Measurements from ENCODE around the gene PTRHD1.
"Not testable (repeated sequence)": the region's sequence is repeated elsewhere in the genome, so short reads cannot be mapped to it uniquely, and the experiment has no call there.

PTRHD1 gene

DNA sequence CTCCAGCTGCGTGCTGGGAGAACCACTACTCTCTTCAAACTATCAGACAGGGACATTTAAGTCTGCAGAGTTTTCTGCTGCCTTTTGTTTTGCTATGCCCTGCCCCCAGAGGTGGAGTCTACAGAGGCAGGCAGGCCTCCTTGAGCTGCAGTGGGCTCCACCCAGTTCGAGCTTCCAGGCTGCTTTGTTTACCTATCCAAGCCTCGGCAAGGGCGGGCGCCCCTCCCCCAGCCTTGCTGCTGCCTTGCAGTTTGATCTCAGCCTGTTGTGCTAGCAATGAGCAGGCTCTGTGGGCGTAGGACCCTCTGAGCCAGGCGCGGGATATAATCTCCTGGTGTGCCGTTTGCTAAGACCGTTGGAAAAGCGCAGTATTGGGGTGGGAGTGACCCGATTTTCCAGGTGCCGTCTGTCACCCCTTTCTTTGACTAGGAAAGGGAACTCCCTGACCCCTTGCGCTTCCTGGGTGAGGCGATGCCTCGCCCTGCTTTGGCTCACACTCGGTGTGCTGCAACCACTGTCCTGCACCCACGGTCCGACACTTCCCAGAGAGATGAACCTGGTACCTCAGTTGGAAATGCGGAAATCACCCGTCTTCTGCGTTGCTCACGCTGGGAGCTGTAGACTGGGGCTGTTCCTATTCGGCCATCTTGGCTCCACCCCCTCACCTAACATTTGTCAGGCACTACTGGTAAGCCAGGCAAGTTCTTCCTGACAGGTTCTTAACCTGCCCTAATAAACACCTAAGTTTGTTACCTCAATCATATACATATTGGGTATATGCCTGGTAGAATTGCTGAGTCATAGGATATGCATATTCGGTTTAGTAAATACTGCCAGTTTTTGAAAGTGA, 12.8 kb upstream of the PTRHD1 start:
- not testable (repeated sequence) for DNase-seq

DNA sequence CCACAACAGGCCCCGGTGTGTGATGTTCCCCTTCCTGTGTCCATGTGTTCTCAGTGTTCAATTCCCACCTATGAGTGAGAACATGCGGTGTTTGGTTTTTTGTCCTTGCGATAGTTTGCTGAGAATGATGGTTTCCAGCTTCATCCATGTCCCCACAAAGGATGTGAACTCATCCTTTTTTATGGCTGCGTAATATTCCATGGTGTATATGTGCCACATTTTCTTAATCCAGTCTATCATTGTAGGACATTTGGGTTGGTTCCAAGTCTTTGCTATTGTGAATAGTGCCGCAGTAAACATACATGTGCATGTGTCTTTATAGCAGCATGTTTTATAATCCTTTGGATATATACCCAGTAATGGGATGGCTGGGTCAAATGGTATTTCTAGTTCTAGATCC, 7.3 kb upstream of the PTRHD1 start:
- DNase-seq, result not testable (repeated sequence)

DNA sequence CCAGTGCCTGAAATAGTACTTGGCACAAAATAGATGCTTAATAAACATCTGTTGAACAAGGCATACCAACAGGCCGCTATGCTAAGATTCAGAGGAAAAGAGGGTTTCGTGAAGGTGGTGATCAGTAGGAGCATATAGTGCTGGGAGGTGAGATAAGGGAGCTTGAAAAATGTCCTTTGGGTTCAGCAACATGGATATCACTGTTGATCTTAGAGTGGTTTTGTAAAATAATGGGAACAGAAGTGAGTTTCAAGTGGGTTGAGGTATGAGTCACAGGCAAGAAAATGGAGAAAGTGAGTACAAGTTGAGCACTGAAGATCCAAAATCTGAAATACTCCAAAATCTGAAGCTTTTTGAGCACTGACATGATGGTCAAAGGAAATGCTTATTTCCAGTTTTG, 4.5 kb upstream of the PTRHD1 start:
- no peak for DNase-seq

DNA sequence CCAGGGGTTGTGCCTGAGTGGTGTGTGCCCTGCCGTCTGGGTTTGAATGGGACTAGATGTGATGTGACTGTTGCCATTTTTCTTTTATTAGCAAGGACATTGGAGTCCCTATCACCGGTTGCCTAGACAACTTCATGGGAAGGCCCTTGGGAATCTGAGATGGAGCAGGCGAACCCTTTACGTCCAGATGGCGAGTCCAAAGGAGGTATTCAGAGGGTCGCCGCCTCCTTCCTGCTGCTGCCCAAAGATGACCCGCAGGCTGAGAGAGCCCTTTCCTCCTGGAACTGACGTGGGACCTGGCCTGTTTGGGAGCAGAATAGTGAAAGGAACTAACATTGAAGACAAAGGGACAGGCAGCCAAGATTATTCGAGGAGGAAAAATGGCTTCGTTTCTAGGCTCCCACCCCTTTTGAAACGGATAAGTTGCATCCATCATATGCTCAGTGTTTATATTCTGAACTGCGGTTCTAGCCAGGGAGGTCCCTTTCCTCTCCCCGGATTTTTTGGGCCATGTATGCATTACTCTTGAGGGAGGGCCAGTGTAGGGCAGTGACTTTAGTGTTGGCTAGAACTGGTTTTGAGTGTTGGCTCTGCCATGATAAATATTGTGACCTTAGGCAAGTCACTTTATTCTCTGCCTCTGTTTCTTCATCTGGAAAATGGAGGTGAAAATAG, 707 bp upstream of the PTRHD1 start:
- DNase-seq, result no peak

DNA sequence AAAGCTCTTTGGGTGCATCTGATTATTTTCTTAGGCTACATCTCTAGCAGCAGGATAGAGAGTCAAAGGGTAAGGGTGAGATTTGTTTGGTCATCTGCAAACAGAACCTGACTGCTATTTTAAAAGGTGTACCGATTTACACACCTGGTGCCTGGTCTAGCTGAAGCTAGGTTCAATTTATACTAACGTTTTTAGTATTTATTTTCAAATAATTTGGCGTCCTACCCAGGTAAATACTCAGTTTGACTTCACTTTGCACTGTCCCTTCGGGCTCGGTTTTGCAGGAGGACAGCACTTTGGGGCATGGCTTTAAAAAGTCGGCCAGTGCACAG, 683 bp downstream of the PTRHD1 start:
- no peak for DNase-seq

DNA sequence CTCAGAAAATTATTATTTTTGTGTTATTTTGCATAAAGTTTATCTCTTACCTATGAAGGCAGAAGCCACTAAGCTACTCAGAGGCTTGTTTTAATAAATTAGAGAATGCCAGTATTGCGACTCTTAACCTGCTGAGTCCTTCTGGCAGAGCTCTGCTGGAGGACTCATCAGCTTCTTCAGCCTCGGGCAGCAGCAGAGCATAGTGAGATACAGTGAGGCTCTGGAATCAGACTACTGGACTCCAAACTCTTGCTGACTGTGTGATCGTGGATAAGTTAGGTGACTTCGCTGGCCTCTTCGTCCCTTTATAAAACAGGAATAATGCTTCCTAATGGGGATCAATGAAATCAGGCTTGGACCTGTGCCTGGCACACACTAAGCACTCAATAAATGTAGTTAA, 1.7 kb downstream of the PTRHD1 start:
- no peak for DNase-seq

DNA sequence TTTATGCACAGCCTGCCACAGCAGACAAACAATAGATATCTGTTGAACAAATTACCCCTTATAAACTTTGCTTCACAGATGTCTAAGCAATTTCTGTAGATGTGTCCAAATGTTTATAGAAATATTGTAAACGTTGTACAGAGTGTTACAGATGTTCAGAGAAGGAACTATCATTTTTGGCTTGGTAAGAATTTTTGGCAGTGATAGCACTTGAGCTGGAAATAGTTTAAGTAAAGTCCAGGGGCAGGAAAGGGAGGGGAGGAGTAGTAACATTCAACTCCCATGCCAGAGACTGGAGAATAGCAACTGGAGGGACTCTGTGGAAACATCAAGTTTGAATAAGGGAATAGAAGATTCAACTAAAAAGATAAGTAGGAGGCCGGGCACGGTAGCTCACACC, 4.4 kb downstream of the PTRHD1 start:
- DNase-seq, result no peak

DNA sequence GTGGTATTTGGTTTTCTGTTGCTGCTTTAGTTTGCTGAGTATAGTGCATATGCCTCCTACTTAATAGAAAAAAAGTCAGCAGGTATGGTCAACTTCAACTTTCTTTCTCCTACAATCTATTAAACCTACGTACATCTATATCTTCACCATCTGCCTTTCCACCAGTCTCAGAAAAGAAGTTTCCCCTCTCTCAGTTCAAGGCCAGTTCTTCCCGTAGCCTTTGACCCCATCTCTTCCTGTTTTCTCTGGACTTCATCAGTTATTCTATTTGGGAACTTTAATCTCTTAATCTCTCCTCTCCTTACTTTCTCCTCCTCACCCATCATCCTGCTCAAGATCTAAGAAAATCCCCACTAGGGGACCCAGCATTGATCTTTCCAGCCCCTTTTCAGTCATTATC, 5.7 kb downstream of the PTRHD1 start:
- no peak for DNase-seq

DNA sequence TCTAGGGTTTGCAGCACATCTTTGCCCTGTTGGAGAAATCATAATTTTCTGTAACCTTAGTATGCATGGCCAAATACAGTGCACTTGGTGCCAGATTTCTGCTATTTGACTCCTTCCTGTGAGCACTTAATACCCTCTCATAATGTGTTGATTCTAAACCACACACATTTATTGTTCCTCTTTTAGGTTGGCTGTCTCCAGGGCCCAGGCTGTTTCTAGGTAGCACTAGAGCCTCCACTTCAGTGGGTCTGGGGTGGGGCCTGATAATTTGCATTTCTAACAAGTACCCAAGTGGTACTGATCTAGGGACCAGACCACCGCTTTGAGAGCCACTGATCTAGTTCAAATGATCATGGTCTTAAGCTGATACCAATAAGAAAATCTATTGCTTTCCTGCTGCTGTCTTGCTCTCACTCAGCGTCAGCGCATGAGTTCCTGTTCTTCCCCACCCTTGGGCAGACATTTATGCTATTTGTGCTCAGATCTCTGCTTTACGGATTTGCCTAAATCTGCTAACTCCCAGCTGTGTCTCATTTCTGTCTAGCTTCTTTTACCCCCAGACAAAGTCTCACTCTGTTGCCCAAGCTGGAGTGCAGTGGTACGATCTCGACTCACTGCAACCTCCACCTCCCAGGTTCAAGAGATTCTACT, 7.4 kb downstream of the PTRHD1 start:
- DNase-seq, result no peak

DNA sequence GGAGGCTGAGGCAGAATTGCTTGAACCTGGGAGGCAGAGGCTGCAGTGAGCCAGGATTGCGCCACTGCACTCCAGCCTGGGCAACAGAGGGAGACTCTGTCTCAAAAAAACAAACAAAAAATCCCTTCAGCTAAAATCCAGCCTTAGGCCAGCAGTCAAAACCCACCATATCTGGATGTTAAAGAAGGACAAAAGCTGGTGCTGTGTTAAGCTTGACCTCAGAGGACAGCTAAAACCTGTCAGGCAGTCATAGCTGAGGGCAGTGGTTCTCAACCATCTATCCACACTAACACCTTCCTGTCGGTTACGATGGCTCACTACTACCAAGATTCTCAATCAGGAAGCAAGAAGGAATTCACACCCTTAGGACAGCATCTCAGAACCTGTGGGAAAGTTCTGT, 9.6 kb downstream of the PTRHD1 start:
- DNase-seq, result no peak

DNA sequence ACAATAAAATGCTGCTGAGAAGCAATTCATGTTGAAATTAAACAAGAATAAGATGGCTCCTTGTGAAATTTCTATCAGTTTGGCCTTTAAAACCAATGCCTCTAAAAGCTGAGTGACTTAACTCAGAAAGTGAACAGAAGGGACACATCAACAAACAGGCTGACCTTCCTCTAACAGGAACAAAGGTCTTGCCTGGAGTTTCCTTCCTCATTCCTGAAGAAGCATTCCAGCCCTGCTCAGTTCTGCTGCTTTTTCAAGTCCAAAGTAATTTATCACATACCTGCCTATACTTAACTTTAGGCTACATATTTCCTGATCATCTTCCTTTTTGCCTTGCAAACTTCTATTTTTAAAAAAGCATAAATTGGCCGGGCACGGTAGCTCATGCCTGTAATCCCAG, 14.1 kb downstream of the PTRHD1 start:
- DNase-seq, result no peak

DNA sequence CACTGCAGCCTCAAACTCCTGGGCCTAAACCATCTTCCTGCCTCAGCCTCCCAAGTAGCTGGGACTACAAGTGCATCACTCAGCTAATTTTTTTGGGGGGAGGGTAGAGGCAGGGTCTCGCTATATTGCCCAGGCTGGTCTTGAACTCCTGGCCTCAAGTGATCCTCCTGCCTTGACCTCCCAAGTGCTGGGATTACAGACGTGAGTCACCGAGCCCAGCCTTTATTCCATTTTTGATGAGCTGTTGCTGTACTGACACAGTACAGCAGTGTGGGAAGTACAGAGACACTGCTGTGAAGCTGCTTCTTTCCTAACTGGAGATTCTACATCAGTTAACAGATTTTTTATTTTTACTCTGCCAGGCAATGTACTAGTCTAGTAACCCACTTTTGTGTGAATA, 18.8 kb downstream of the PTRHD1 start:
- no peak for DNase-seq

DNA sequence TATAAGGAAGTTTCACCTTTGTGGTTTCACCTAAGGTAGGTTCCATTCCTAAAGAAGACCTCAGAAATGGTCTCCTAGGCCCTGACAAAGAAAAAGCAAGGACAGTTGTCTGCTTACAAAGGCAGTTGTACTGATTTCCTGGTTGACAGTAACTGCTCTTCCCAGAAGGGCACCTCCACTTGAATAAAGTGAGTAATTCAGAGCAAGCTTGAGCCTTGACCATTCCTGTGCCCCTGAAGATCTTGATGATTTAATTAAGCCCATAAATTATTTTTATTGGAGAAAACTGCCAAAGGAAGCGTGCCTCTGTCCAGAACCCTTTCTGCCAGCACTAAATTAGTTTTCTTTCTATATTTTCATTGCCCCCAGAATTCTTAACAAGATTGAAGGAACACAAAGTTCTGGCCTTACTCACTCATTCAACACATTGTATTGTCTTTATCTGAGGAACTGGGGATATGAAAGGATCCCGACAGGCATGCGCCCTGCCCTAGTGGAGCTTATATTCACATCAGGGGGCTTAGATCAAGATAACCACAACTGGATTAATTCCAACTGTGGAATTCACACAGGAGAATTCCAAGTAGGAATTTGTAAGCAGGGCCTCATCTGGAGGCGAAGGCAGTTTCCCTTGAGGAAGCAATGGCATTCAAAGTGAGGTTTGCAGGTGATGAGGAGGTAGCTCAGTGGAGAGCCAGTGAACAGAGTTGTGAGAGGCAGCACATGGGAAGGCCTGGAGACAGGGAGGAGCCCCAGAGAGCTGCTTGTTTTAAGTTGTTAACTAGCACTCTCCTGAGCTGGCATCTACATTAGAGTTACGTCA, 21.2 kb downstream of the PTRHD1 start:
- no peak for DNase-seq

DNA sequence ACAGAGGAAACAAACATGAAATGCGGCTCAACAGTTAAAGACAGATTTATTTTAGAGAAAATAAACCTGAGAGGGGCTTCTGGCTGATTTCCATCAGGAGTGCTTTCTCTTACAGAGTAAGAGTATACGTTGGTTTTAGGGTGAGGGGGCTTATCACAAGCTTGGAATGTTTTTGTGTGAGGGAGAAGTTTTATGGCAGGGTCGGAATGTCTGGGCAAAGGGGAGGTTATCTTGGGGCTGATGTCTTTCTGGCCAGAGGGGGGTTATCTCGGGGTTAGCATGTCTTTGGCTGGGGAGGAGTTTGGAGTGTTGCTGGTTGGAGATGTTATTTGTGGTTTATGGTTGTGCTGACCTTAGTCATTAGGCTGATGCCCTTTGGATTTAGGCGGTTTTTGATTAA, 22.1 kb downstream of the PTRHD1 start:
- no peak for DNase-seq

DNA sequence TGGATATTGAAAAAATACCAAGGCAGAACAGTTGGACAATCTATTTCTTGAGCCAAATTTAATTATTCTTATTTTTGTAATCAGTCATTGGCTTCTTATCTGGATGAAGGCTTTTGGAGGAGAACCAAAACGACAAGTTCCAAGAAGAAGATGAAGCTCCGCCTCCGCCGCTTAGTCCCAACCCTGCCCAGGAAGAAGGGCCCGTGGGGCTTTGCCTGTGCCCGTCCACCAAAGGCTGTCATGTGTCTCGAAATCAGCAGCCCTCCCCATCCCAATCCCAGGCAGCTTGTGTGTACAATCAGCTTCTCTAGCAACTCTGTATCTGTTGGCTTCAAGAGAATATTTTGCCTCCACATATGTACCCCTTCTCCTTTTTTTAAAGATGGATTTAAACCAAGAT, 24.6 kb downstream of the PTRHD1 start:
- no peak for DNase-seq

DNA sequence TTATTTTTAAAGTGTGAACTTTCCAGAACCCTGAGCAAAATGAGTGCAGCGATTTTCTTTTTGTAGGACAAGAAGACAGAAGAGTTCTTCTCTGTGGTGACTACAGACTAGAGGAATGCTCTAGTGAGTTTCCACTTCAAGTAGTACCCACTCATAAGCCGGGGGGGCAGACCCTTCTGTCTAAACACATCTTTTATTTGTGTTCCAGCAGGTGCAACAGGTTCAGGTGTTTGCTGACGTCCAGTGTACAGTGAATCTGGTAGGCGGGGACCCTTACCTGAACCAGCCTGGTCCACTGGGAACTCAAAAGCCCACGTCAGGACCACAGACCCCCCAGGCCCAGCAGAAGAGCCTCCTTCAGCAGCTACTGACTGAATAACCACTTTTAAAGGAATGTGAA, 25.2 kb downstream of the PTRHD1 start:
- no peak for DNase-seq

DNA sequence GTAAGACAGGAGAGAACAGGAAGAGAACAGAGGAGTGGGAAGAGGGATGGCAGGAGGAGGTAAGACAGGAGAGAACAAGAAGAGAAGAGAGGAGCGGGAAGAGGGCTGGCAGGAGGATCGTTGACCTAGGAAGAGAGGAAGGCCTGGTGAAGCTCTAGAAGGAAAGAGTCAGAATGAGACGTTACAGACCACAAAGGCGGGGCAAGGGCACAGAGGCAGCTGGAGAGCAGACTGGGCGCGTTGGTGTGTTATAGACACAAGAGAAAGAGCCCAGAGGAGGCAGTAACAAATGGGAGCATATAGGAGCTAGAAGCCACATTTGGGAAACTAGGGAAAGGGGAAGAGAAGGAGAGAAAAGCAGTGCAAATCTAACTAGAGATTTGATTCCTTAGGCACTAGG, 26.6 kb downstream of the PTRHD1 start:
- DNase-seq, result no peak

DNA sequence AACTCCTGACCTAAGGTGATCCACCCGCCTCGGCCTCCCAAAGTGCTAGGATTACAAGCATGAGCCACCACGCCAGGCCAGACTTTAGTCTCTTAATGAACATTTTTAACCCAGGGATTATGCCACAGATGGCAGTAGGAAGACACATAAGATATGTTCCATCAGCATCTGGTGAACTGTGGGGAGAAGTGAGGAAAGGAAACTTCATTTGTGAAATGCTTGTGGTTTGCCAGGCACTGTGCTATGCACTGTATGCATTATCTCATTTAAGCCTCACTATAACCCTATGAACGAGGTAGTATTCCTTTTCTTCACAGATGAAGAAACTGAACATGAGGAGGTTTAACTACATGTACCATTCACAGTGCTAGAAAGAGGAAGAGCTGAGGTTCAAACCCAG, 29.3 kb downstream of the PTRHD1 start:
- no peak for DNase-seq

DNA sequence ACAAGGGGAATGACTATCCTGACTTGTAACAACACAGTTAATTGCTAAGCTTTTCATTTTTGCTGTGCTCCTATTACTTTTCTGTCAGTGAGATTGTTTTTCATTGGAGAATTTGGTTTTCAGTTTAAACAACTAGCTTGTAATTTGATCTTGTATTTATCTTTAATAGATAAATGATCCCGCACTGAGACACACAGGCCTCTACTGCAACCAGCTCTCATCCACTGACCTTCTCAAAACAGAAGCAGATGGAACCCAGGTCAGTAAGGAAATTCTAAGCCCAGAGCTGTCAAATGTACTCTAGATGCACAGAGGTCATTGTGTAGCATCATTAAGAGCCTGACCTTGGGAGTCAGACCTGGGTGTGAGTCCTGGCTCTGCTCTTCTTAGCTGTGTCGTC, 30.7 kb downstream of the PTRHD1 start:
- DNase-seq, result no peak

DNA sequence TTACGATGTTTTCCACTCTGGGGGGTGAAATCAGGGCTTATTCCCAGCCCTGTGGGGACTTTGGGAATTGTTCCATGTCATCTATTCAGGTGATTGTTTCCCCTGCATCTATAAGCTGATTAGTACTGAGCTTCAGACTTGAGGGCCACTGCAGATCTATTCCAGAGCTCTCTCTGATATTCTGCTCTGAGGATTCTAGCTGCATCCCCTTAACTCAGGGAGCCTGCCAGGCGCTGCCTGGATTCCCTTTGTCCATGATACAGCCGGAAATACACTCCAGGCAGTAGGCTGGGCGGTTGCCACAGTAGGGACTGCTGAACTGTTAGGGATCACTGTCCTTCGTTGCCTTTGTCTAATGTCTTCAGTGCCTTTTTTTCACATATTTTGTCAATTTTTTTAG, 31.3 kb downstream of the PTRHD1 start:
- DNase-seq, result no peak

DNA sequence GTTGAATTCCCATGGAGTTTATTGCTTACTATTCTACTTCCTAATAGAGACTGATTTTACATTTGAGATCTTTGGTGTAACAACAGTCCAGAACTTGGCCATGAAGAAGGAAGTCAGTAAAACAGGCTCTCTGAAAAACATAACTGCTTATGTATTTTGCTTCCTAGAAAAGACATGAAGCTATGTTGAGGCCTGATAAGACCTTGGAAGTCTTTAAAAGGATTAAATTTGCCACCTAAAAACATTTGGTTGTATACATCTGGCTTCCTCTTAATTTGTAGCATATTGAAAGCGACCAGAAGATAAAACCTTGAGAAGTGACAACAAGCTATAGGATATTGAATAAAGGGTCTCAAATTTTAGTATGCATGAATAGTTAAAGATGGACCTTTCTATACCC, 36.4 kb downstream of the PTRHD1 start:
- no peak for DNase-seq

DNA sequence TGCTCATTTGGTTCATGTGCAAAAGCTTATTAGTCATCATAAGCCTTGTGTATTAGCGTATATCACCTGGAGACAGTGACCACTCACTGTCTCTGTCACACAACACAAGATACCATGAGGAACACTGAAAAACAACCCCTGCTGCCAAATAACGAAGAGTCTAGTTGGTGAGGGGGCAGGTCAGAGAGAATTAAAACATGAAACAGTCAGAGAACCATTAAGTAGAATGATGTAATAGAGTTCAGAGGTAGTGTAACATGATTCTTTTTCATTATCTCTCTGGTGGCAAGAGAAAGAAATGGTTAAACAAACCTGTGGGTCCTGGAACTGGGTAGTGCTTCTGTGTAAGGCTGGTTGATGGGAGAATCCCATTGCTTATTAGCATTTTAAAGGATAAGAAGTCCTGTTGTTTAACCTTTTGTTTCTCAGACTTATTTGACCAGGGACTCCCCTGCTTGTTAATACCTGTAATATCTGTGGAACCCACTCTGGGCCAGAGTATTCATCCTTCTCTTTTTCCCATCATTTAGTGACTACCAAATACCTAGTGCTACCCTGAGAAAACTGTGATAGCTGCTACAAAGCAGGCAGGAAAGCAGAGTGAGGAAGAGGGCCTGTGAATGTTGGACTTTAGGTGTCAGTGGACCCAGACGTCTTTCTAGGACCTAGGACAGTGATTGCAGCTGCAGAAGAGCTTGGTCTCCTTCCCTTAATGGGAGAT, 38.0 kb downstream of the PTRHD1 start:
- no peak for DNase-seq

All from activated T-cell treated with anti-CD3 and anti-CD28 coated beads, Interleukin-2, amount 50 U/mL, for 1 hour (primary cell).